Brain microvascular endothelial cell (primary cell): ENCODE results near the gene OR6S1.

Experiments
- DNase-seq: peaks from one replicate; pipeline ENCODE4 v3.0.0-alpha.2; 2020
- H3K27ac ChIP-seq: fragments of 250-450 bp; sonication (Bioruptor Pico); 2 replicates; pipeline ENCODE4 v1.5.1; 2020; ENCODE audit warnings: mild to moderate bottlenecking, moderate library complexity
- H3K27me3 ChIP-seq: fragments of 250-450 bp; sonication (Bioruptor Pico); replicated peaks from 2 replicates; pipeline ENCODE4 v1.5.1; 2020; ENCODE audit warnings: mild to moderate bottlenecking
- H3K36me3 ChIP-seq: fragments of 250-450 bp; sonication (Bioruptor Pico); replicated peaks from 2 replicates; pipeline ENCODE4 v1.5.1; 2020; ENCODE audit warnings: mild to moderate bottlenecking
- H3K4me3 ChIP-seq: 2 replicates; pipeline ENCODE4 v1.5.1; 2011; ENCODE audit warnings: low read depth, mild to moderate bottlenecking, control low read depth, low read length, moderate library complexity
- in situ Hi-C: cut with HindIII; loops from 2 replicates; pipeline ENCODE4 v1.10.0; 2017; ENCODE audit warnings: low sequenced_read_pairs, low pct_ligation_motif_present
- TF ChIP-seq, protein P1 (sequence below): IDR thresholded peaks from 2 replicates; pipeline ENCODE4 v1.5.1; 2011; ENCODE audit warnings: low read depth, mild to moderate bottlenecking, moderate library complexity, low read length, control low read depth, inconsistent platforms; ENCODE audit errors: missing control alignments

Gene OR6S1

GRCh38 chr14:20610002-20610765 lies 31.3 kb downstream of the OR6S1 start:
- TF ChIP-seq, protein P1, sequence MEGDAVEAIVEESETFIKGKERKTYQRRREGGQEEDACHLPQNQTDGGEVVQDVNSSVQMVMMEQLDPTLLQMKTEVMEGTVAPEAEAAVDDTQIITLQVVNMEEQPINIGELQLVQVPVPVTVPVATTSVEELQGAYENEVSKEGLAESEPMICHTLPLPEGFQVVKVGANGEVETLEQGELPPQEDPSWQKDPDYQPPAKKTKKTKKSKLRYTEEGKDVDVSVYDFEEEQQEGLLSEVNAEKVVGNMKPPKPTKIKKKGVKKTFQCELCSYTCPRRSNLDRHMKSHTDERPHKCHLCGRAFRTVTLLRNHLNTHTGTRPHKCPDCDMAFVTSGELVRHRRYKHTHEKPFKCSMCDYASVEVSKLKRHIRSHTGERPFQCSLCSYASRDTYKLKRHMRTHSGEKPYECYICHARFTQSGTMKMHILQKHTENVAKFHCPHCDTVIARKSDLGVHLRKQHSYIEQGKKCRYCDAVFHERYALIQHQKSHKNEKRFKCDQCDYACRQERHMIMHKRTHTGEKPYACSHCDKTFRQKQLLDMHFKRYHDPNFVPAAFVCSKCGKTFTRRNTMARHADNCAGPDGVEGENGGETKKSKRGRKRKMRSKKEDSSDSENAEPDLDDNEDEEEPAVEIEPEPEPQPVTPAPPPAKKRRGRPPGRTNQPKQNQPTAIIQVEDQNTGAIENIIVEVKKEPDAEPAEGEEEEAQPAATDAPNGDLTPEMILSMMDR = no peak
- Histone ChIP-seq H3K27me3 (no peaks in the 10 kb centered on the region), H3K4me3 (peak overlapping the region; percentile 91), H3K27ac (no peak overlapping the region), H3K36me3 (no peaks in the 10 kb centered on the region)
- in situ Hi-C loops = no loop called here
- peak; percentile 78 for DNase-seq

DNA sequence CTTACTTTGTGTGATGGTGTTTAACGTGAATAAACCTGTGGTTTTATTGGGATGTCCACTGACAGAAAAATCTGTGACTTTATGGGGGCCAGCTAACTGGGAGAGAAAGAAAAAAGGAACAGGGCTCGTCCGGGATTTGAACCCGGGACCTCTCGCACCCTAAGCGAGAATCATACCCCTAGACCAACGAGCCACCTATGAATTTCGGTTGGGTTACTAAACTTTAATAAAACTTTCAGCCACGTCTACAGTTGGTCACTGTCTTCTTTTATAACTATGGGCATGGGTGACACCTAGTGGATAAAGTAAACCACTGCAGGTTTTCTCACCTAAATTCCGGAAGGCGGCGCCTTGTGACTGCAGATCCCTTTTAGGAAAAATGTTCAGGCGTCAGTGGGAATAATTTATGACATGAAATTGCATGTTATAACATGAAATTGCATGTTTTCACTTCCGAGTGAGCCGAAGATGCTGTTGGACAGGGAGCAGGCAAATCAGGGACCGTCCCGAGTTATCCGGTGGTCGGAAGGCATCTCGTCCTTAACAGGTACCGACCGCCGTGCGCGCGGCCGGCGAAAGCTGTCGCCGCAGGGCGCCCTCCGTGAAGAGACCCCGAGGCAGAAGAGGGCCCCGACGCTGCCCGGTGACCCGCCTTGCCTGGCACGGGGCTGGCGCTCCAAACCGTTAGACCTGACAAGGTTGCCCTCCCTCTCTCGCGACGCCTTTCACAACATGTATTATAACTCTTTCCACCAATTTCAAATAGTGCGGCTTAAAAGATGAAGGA lies 32.1 kb downstream of the OR6S1 start:
- in situ Hi-C loops = no loop called here
- TF ChIP-seq, protein P1 = peak; percentile 90
- DNase-seq = peak; percentile 91
- H3K36me3 ChIP-seq = no peaks in the 10 kb centered on the region
- no peaks in the 10 kb centered on the region for H3K27me3 ChIP-seq
- no peak overlapping the region for H3K27ac ChIP-seq
- H3K4me3 ChIP-seq = peak overlapping the region; percentile 91

- TF ChIP-seq, protein P1 = no peak
Measured at GRCh38 chr14:20608383-20609110, 32.9 kb downstream of the OR6S1 start.

GRCh38 chr14:20607617-20608016 lies 33.9 kb downstream of the OR6S1 start:
- H3K27ac ChIP-seq = no peak overlapping the region
- H3K4me3 ChIP-seq = no peak overlapping the region
- no peaks in the 10 kb centered on the region for H3K27me3 ChIP-seq
- no peak for DNase-seq
- TF ChIP-seq, protein P1 = no peak
- in situ Hi-C loops = no loop called here
- H3K36me3 ChIP-seq = no peaks in the 10 kb centered on the region

More at GRCh38 chr14:20608383-20609110, 32.9 kb downstream of the OR6S1 start:
- Histone ChIP-seq H3K4me3 (no peak overlapping the region), H3K27me3 (no peaks in the 10 kb centered on the region), H3K27ac (no peak overlapping the region), H3K36me3 (no peaks in the 10 kb centered on the region)
- DNase-seq = no peak
- in situ Hi-C loops = no loop called here

DNA sequence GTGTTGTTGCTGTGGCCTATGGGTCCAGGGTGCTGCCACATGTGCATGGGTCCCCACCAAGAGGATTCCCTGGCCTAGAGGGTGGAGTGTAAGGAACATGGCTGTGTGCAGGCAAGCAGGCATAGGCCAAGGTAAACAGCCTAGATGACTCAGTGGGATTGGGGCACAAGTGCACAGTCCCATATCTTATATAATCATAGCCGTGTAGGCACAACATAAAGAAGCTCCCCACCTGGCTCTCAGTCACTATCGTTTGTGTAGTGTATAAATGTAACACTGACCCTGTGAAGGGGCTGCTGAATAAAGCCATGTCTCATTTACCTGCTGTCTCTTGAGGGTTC lies 34.6 kb downstream of the OR6S1 start:
- H3K4me3 ChIP-seq = no peak overlapping the region
- no peak overlapping the region for H3K27ac ChIP-seq
- DNase-seq = no peak
- TF ChIP-seq, protein P1 = no peak
- H3K27me3 ChIP-seq = no peaks in the 10 kb centered on the region
- in situ Hi-C loops = no loop called here
- H3K36me3 ChIP-seq = no peaks in the 10 kb centered on the region
